GM10266 (cell line): ENCODE results near the gene GBF1.

Experiments used
- DNase-seq: peaks from one replicate; pipeline ENCODE4 v3.0.0; 2012; ENCODE audit errors: extremely low spot score
- CTCF ChIP-seq: IDR thresholded peaks from 2 replicates; pipeline ENCODE4 v1.5.1; 2012; ENCODE audit warnings: mild to moderate bottlenecking, low read depth; ENCODE audit not compliant: control insufficient read depth, insufficient read depth; ENCODE audit errors: missing control alignments

The GBF1 gene

GRCh38 chr10:102313221-102313896 lies 68.0 kb downstream of the GBF1 start:
- no peak for DNase-seq
- TF ChIP-seq CTCF = no peak

GRCh38 chr10:102314801-102315200 lies 69.5 kb downstream of the GBF1 start:
- TF ChIP-seq CTCF = no peak
- no peak for DNase-seq

GRCh38 chr10:102316421-102316820 lies 71.1 kb downstream of the GBF1 start:
- no peak for TF ChIP-seq CTCF

GRCh38 chr10:102322914-102323313 lies 77.6 kb downstream of the GBF1 start:
- DNase-seq = no peak
- TF ChIP-seq CTCF = no peak

More at GRCh38 chr10:102316421-102316820, 71.1 kb downstream of the GBF1 start:
- no peak for DNase-seq

GRCh38 chr10:102324061-102324460 lies 78.7 kb downstream of the GBF1 start:
- DNase-seq = no peak
- no peak for TF ChIP-seq CTCF

GRCh38 chr10:102326031-102326430 lies 80.7 kb downstream of the GBF1 start:
- DNase-seq = no peak
- no peak for TF ChIP-seq CTCF

GRCh38 chr10:102327002-102327401 lies 81.7 kb downstream of the GBF1 start:
- no peak for DNase-seq
- TF ChIP-seq CTCF = no peak
